ENCODE data around the gene CDK2AP2. TPM values are rescaled to one million over a fixed set of nuclear protein-coding genes. Genes with fewer than 3 reads are reported as not detected.

Gene CDK2AP2
- total RNA-seq, 4 donors from 2014 or later = 29.1 to 69.3 (median 53.9) TPM

DNA sequence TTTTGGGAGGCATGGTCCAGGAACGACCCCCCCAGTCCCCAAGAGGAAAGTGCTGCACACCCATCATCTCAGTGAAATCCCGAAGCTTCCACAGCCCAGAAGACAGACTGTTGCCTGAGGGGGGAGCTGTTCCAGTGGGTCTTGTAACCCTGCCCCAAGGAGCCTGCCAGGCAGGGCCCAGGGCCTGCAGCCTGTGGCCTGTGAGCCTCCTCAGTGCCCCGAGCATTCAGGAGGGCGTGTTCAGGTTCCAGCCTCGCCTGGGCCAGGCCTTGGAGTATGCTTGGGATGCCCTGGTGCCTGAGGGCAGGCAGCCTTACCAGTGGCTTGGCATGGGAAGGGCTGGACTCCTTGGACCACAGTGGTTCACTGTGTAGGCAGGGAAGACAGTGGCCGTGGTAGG lies 33.2 kb upstream of the CDK2AP2 start:
- no peaks in the 10 kb centered on the region for H3K36me3 ChIP-seq
- TF ChIP-seq EP300 (IDR thresholded peaks at IDR 0.05) = no peak
- TF ChIP-seq, protein P1, sequence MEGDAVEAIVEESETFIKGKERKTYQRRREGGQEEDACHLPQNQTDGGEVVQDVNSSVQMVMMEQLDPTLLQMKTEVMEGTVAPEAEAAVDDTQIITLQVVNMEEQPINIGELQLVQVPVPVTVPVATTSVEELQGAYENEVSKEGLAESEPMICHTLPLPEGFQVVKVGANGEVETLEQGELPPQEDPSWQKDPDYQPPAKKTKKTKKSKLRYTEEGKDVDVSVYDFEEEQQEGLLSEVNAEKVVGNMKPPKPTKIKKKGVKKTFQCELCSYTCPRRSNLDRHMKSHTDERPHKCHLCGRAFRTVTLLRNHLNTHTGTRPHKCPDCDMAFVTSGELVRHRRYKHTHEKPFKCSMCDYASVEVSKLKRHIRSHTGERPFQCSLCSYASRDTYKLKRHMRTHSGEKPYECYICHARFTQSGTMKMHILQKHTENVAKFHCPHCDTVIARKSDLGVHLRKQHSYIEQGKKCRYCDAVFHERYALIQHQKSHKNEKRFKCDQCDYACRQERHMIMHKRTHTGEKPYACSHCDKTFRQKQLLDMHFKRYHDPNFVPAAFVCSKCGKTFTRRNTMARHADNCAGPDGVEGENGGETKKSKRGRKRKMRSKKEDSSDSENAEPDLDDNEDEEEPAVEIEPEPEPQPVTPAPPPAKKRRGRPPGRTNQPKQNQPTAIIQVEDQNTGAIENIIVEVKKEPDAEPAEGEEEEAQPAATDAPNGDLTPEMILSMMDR (IDR thresholded peaks at IDR 0.05) = no peak
- H3K9me3 ChIP-seq = no peaks in the 10 kb centered on the region
- peaks cover 9% of the 10 kb centered on the region for H3K27me3 ChIP-seq
- ATAC-seq = no peak
- WGBS, 2 donors (ENCODE audit: low coverage in 1 of 2) = no CpG with 5 or more reads among the region's 6 CpGs
- no peak overlapping the region for H3K27ac ChIP-seq
- no peaks in the 10 kb centered on the region for H3K4me1 ChIP-seq
- H3K4me3 ChIP-seq = no peak overlapping the region

DNA sequence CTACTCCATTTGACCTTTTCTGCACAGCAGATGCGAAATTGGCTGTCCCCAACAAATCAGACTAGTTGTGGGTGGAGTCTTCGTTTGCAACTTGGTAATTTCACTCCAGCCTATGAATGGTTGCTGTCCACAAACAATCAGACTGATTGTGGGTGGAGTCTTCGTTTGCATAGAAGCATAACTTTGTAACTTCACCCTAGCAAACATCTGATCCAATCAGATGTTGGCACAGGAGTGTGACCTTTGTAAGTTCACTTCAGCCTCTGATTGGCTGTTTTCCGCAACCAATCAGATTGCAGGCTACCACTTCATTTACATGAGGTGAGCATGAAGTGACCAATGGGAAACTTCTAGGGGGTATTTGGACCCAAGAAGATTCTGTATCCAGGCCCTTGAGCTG lies 31.6 kb upstream of the CDK2AP2 start:
- no peaks in the 10 kb centered on the region for H3K4me1 ChIP-seq
- H3K4me3 ChIP-seq = no peak overlapping the region
- no peak for TF ChIP-seq POLR2A (IDR thresholded peaks at IDR 0.05)
- TF ChIP-seq, protein P1 (IDR thresholded peaks at IDR 0.05) = no peak
- no peak for TF ChIP-seq EP300 (IDR thresholded peaks at IDR 0.05)
- no peak for TF ChIP-seq POLR2AphosphoS5 (IDR thresholded peaks at IDR 0.05)
- H3K27ac ChIP-seq = no peak overlapping the region
- 69 to 78% methylated on average over 2 of the region's 4 CpGs for WGBS, 2 donors (ENCODE audit: low coverage in 1 of 2)
- ATAC-seq = no peak
- H3K36me3 ChIP-seq = no peaks in the 10 kb centered on the region
- H3K27me3 ChIP-seq = peaks cover 9% of the 10 kb centered on the region
- H3K9me3 ChIP-seq = no peaks in the 10 kb centered on the region

DNA sequence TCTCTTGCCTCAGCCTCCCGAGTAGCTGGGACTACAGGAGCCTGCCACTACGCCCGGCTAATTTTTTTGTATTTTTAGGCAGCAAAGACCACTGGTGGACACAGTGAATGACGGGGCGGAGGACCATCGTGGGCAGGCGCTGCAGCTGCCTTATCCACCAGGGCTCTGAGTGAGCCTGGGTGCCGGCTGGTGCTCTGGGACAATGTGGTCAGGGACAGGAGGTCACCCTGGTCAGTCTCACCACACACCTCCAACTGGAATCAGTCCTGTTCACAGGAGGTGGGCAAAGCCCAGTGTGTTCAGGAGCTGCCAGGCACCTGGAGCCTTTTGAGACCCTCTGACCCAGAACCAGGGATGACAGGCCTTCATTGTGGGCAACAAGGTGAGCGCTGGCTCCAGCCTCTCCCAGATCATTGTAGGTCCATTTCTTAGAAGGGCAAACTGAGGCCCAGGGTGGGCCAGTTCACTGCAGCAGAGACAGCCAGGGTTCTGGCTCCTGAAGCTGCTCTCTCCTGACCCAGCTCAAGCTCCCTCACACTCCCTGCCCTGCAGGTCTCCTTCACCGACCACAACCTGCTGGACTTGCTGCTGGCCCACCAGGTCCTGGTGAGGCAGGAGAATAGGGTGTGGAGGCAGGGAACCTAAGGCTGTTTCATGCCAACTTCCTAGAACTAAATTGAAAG lies 31.0 kb upstream of the CDK2AP2 start:
- Histone ChIP-seq H3K4me1 (no peaks in the 10 kb centered on the region), H3K9me3 (no peaks in the 10 kb centered on the region), H3K27ac (no peak overlapping the region), H3K4me3 (no peak overlapping the region), H3K27me3 (peaks cover 9% of the 10 kb centered on the region), H3K36me3 (no peaks in the 10 kb centered on the region)
- ATAC-seq = no peak
- no peak for TF ChIP-seq POLR2A (IDR thresholded peaks at IDR 0.05)
- no peak for TF ChIP-seq POLR2AphosphoS5 (IDR thresholded peaks at IDR 0.05)
- TF ChIP-seq, protein P1 (IDR thresholded peaks at IDR 0.05) = no peak
- no peak for TF ChIP-seq EP300 (IDR thresholded peaks at IDR 0.05)
- WGBS, 2 donors (ENCODE audit: low coverage in 1 of 2) = no CpG with 5 or more reads among the region's 10 CpGs

DNA sequence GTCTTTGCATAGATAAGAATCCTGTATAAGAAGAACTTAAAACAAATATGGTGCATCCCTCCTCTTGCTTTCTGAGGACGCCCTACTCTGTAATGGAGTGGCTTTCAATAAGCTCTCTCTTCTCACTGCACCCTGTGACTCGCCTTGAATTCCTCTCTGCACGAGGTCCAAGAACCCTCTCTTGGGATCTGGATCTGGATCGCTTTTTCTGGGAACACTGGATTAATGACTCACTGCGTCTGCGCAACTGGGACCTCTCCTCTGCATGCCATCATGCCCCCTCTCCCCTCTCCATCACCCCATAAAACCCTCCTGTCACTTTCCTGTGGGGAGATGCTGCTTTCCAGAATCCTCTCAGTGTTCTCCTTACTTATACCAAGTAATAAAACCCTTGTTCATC lies 30.3 kb upstream of the CDK2AP2 start:
- Histone ChIP-seq H3K4me1 (no peaks in the 10 kb centered on the region), H3K27ac (no peak overlapping the region), H3K9me3 (no peaks in the 10 kb centered on the region), H3K27me3 (peaks cover 9% of the 10 kb centered on the region), H3K36me3 (no peaks in the 10 kb centered on the region), H3K4me3 (no peak overlapping the region)
- TF ChIP-seq, protein P1 (IDR thresholded peaks at IDR 0.05) = no peak
- no peak for TF ChIP-seq POLR2AphosphoS5 (IDR thresholded peaks at IDR 0.05)
- no peak for TF ChIP-seq EP300 (IDR thresholded peaks at IDR 0.05)
- TF ChIP-seq POLR2A (IDR thresholded peaks at IDR 0.05) = no peak
- 72 to 80% methylated on average over 6 of the region's 6 CpGs for WGBS, 2 donors (ENCODE audit: low coverage in 1 of 2)
- no peak for ATAC-seq

DNA sequence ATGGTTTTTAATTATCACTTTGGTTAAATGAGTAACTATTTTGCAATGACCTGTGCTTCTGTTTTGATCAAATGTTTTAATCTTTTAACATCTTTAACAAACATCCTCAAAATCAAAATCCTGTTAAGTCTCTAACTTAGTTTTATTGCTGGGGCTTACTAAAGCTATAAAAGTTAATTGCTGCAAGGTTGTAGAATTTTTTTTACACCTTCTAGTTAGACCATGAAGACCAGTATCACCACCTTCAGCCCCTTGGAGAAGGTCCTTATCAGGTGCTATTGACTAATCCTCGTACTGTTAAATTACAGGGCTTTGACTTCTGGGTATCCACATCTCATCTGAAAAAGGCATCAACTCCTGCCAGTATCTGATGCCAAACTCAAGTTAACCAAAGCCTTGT lies 27.6 kb upstream of the CDK2AP2 start:
- Histone ChIP-seq H3K9me3 (no peaks in the 10 kb centered on the region), H3K4me1 (no peaks in the 10 kb centered on the region), H3K27ac (no peak overlapping the region), H3K36me3 (no peaks in the 10 kb centered on the region), H3K4me3 (no peak overlapping the region), H3K27me3 (peaks cover 9% of the 10 kb centered on the region)
- no peak for ATAC-seq
- 75 to 100% methylated on average over 1 of the region's 1 CpG for WGBS, 2 donors (ENCODE audit: low coverage in 1 of 2)
- TF ChIP-seq POLR2A (IDR thresholded peaks at IDR 0.05) (no peak), POLR2AphosphoS5 (IDR thresholded peaks at IDR 0.05) (no peak), EP300 (IDR thresholded peaks at IDR 0.05) (no peak)
- TF ChIP-seq, protein P1 (IDR thresholded peaks at IDR 0.05) = no peak
